ENCODE measurements around the gene AXIN1. TPM values are rescaled to one million over a fixed set of nuclear protein-coding genes. Genes with fewer than 3 reads are reported as not detected.
A peak's percentile ranks its signal among the peaks of the same experiment; 100 is the strongest.

AXIN1 gene
- total RNA-seq, 1 experiment from 2014 or later: 50.3 TPM

DNA sequence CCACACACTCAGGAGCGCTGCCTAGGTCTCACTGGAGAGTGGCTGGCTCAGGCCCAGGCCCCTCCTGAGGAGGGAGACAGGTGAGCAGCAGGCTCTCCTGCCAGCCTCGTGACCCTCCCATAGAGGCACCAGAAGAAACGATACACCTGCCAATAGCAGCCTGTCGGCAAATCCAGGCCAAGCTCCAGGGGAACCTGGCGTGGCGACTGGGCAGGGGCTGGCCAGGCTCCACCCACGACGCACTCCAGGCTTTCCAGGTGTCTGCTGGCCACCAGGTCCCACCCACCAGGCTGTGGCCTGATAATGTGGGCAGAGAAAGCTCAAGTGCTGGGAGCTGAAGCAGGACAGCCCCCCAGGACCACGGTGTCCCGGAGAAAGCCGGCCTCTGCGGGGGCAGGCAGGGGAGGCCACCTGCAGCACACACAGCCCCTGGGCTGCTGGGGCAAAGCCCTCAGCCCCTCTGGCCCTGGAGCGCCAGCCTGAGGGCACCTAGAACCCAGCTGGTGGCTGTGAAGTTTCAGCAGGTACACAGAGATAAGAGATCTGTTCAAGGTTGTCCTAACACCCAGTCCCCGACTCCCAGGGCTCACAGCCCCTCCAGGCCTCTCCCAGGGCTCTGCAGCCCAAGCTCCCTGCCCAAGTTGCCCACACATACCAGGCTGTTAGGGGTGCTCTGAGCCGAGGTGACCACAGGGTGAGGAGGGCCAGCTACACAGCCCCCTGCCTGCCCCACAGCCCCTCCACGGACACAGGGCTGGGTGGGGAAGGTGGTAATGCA, 26.8 kb upstream of the AXIN1 start (continued):
- TF ChIP-seq, protein P1, sequence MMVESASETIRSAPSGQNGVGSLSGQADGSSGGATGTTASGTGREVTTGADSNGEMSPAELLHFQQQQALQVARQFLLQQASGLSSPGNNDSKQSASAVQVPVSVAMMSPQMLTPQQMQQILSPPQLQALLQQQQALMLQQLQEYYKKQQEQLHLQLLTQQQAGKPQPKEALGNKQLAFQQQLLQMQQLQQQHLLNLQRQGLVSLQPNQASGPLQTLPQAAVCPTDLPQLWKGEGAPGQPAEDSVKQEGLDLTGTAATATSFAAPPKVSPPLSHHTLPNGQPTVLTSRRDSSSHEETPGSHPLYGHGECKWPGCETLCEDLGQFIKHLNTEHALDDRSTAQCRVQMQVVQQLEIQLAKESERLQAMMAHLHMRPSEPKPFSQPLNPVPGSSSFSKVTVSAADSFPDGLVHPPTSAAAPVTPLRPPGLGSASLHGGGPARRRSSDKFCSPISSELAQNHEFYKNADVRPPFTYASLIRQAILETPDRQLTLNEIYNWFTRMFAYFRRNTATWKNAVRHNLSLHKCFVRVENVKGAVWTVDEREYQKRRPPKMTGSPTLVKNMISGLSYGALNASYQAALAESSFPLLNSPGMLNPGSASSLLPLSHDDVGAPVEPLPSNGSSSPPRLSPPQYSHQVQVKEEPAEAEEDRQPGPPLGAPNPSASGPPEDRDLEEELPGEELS (CRISPR knock-in tag; IDR thresholded peaks at IDR 0.05): no peak
- TF ChIP-seq, protein P2, sequence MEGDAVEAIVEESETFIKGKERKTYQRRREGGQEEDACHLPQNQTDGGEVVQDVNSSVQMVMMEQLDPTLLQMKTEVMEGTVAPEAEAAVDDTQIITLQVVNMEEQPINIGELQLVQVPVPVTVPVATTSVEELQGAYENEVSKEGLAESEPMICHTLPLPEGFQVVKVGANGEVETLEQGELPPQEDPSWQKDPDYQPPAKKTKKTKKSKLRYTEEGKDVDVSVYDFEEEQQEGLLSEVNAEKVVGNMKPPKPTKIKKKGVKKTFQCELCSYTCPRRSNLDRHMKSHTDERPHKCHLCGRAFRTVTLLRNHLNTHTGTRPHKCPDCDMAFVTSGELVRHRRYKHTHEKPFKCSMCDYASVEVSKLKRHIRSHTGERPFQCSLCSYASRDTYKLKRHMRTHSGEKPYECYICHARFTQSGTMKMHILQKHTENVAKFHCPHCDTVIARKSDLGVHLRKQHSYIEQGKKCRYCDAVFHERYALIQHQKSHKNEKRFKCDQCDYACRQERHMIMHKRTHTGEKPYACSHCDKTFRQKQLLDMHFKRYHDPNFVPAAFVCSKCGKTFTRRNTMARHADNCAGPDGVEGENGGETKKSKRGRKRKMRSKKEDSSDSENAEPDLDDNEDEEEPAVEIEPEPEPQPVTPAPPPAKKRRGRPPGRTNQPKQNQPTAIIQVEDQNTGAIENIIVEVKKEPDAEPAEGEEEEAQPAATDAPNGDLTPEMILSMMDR (IDR thresholded peaks at IDR 0.05): no peak
- TF ChIP-seq, protein P3, sequence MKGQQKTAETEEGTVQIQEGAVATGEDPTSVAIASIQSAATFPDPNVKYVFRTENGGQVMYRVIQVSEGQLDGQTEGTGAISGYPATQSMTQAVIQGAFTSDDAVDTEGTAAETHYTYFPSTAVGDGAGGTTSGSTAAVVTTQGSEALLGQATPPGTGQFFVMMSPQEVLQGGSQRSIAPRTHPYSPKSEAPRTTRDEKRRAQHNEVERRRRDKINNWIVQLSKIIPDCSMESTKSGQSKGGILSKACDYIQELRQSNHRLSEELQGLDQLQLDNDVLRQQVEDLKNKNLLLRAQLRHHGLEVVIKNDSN (CRISPR knock-in tag; IDR thresholded peaks at IDR 0.05): peak; percentile 79; the same call in 1 of the 2 replicates
- TF ChIP-seq, protein P4, sequence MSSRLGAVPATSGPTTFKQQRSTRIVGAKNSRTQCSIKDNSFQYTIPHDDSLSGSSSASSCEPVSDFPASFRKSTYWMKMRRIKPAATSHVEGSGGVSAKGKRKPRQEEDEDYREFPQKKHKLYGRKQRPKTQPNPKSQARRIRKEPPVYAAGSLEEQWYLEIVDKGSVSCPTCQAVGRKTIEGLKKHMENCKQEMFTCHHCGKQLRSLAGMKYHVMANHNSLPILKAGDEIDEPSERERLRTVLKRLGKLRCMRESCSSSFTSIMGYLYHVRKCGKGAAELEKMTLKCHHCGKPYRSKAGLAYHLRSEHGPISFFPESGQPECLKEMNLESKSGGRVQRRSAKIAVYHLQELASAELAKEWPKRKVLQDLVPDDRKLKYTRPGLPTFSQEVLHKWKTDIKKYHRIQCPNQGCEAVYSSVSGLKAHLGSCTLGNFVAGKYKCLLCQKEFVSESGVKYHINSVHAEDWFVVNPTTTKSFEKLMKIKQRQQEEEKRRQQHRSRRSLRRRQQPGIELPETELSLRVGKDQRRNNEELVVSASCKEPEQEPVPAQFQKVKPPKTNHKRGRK (CRISPR knock-in tag; IDR thresholded peaks at IDR 0.05; ENCODE audit: borderline replicate concordance): no peak
- TF ChIP-seq RELA (CRISPR knock-in tag; IDR thresholded peaks at IDR 0.05; ENCODE audit: borderline replicate concordance) (no peak), NFYB (CRISPR knock-in tag; conservative IDR thresholded peaks at IDR 0.05; ENCODE audit: low read depth) (peak; percentile 67), JAZF1 (CRISPR knock-in tag; IDR thresholded peaks at IDR 0.05) (no peak), NFATC4 (CRISPR knock-in tag; IDR thresholded peaks at IDR 0.05) (no peak), PRRX2 (CRISPR knock-in tag; IDR thresholded peaks at IDR 0.05) (no peak), SP1 (CRISPR knock-in tag; conservative IDR thresholded peaks at IDR 0.05) (peak; percentile 67; the same call in 1 of the 2 replicates), JUN (CRISPR knock-in tag; IDR thresholded peaks at IDR 0.05) (no peak), ZNF416 (CRISPR knock-in tag; IDR thresholded peaks at IDR 0.05) (peak; percentile 94), NR1H2 (CRISPR knock-in tag; IDR thresholded peaks at IDR 0.05) (no peak), MXD4 (CRISPR knock-in tag; IDR thresholded peaks at IDR 0.05; ENCODE audit: borderline replicate concordance) (no peak), ZNF121 (CRISPR knock-in tag; IDR thresholded peaks at IDR 0.05) (no peak), ZBTB21 (CRISPR knock-in tag; IDR thresholded peaks at IDR 0.05; ENCODE audit: borderline replicate concordance) (no peak), TCF7 (CRISPR knock-in tag; IDR thresholded peaks at IDR 0.05; ENCODE audit: low read depth) (no peak), TP53 (CRISPR knock-in tag; IDR thresholded peaks at IDR 0.05) (no peak), NFE2L1 (CRISPR knock-in tag; IDR thresholded peaks at IDR 0.05) (no peak), SMAD4 (CRISPR knock-in tag; IDR thresholded peaks at IDR 0.05) (no peak), ESRRA (CRISPR knock-in tag; IDR thresholded peaks at IDR 0.05; ENCODE audit: borderline replicate concordance) (no peak), EMX1 (CRISPR knock-in tag; IDR thresholded peaks at IDR 0.05) (no peak), ZNF138 (CRISPR knock-in tag; conservative IDR thresholded peaks at IDR 0.05) (no peak)
- TF ChIP-seq, protein P5, sequence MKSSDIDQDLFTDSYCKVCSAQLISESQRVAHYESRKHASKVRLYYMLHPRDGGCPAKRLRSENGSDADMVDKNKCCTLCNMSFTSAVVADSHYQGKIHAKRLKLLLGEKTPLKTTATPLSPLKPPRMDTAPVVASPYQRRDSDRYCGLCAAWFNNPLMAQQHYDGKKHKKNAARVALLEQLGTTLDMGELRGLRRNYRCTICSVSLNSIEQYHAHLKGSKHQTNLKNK (CRISPR knock-in tag; IDR thresholded peaks at IDR 0.05): no peak
- TF ChIP-seq, protein P6, sequence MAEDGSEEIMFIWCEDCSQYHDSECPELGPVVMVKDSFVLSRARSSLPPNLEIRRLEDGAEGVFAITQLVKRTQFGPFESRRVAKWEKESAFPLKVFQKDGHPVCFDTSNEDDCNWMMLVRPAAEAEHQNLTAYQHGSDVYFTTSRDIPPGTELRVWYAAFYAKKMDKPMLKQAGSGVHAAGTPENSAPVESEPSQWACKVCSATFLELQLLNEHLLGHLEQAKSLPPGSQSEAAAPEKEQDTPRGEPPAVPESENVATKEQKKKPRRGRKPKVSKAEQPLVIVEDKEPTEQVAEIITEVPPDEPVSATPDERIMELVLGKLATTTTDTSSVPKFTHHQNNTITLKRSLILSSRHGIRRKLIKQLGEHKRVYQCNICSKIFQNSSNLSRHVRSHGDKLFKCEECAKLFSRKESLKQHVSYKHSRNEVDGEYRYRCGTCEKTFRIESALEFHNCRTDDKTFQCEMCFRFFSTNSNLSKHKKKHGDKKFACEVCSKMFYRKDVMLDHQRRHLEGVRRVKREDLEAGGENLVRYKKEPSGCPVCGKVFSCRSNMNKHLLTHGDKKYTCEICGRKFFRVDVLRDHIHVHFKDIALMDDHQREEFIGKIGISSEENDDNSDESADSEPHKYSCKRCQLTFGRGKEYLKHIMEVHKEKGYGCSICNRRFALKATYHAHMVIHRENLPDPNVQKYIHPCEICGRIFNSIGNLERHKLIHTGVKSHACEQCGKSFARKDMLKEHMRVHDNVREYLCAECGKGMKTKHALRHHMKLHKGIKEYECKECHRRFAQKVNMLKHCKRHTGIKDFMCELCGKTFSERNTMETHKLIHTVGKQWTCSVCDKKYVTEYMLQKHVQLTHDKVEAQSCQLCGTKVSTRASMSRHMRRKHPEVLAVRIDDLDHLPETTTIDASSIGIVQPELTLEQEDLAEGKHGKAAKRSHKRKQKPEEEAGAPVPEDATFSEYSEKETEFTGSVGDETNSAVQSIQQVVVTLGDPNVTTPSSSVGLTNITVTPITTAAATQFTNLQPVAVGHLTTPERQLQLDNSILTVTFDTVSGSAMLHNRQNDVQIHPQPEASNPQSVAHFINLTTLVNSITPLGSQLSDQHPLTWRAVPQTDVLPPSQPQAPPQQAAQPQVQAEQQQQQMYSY (CRISPR knock-in tag; IDR thresholded peaks at IDR 0.05): peak; percentile 89
- TF ChIP-seq, protein P7, sequence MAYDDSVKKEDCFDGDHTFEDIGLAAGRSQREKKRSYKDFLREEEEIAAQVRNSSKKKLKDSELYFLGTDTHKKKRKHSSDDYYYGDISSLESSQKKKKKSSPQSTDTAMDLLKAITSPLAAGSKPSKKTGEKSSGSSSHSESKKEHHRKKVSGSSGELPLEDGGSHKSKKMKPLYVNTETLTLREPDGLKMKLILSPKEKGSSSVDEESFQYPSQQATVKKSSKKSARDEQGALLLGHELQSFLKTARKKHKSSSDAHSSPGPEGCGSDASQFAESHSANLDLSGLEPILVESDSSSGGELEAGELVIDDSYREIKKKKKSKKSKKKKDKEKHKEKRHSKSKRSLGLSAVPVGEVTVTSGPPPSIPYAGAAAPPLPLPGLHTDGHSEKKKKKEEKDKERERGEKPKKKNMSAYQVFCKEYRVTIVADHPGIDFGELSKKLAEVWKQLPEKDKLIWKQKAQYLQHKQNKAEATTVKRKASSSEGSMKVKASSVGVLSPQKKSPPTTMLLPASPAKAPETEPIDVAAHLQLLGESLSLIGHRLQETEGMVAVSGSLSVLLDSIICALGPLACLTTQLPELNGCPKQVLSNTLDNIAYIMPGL (CRISPR knock-in tag; IDR thresholded peaks at IDR 0.05): no peak
- TF ChIP-seq, protein P8, sequence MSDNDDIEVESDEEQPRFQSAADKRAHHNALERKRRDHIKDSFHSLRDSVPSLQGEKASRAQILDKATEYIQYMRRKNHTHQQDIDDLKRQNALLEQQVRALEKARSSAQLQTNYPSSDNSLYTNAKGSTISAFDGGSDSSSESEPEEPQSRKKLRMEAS (CRISPR knock-in tag; IDR thresholded peaks at IDR 0.05): 0 out of 2 replicates have a peak, but pooled peaks have one; percentile 36
- TF ChIP-seq, protein P9, sequence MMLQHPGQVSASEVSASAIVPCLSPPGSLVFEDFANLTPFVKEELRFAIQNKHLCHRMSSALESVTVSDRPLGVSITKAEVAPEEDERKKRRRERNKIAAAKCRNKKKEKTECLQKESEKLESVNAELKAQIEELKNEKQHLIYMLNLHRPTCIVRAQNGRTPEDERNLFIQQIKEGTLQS (CRISPR knock-in tag; conservative IDR thresholded peaks at IDR 0.05): no peak

Data from WTC11 (cell line).